Measurements from ENCODE around the gene TNFRSF19. TPM values are rescaled to one million over a fixed set of nuclear protein-coding genes. Genes with fewer than 3 reads are reported as not detected.
"Not testable (repeated sequence)": the region's sequence is repeated elsewhere in the genome, so short reads cannot be mapped to it uniquely, and the experiment has no call there.

The TNFRSF19 gene
- under 1 TPM in 2 of 3 donors, not detected in 1; 0.19 to 0.27 TPM for polyA plus RNA-seq

- H3K4me3 Mint-ChIP-seq = no peak within 1 kb of the TSS
- H3K36me3 Mint-ChIP-seq = no peaks in the 10 kb centered on the region
- peaks cover 4 to 37% (median 11%) of the 10 kb centered on the region in 3 donors for H3K27me3 Mint-ChIP-seq (ENCODE audit: low read depth in 3 of 3)
- no peak for DNase-seq
- H3K27ac Mint-ChIP-seq = no peak within 1 kb of the TSS
- no peaks in the 10 kb centered on the region for H3K9me3 Mint-ChIP-seq
- H3K4me1 Mint-ChIP-seq = no peaks in the 10 kb centered on the region
Observed at GRCh38 chr13:23570099-23570920, at the start of gene TNFRSF19. Gene TNFRSF19, plus strand, starts transcription at chr13:23570412. Its CDS starts 19,772 bp downstream, at chr13:23590184.

GRCh38 chr13:23529926-23530325, 40.3 kb upstream of the TNFRSF19 start:
- not testable (repeated sequence) for H3K4me3 Mint-ChIP-seq; H3K4me1 Mint-ChIP-seq; H3K27me3 Mint-ChIP-seq (ENCODE audit: low read depth in 3 of 3); H3K9me3 Mint-ChIP-seq; DNase-seq; H3K36me3 Mint-ChIP-seq; H3K27ac Mint-ChIP-seq

GRCh38 chr13:23531446-23531845, 38.8 kb upstream of the TNFRSF19 start:
- H3K4me3 Mint-ChIP-seq = no peak overlapping the region
- no peak for DNase-seq

GRCh38 chr13:23534090-23534489, 36.1 kb upstream of the TNFRSF19 start:
- Mint-ChIP-seq H3K27ac (no peak overlapping the region), H3K4me3 (no peak overlapping the region), H3K36me3 (no peaks in the 10 kb centered on the region), H3K27me3 (ENCODE audit: low read depth in 3 of 3) (peaks cover 0 to 15% (median 6%) of the 10 kb centered on the region in 3 donors), H3K4me1 (no peaks in the 10 kb centered on the region), H3K9me3 (peaks cover 0 to 4% (median 0%) of the 10 kb centered on the region in 6 donors)
- DNase-seq = no peak

More at GRCh38 chr13:23531446-23531845, 38.8 kb upstream of the TNFRSF19 start:
- Mint-ChIP-seq H3K27ac (no peak overlapping the region), H3K36me3 (no peaks in the 10 kb centered on the region), H3K9me3 (no peaks in the 10 kb centered on the region), H3K27me3 (ENCODE audit: low read depth in 3 of 3) (peaks cover 0 to 10% (median 6%) of the 10 kb centered on the region in 3 donors), H3K4me1 (no peaks in the 10 kb centered on the region)

GRCh38 chr13:23541221-23541824, 28.9 kb upstream of the TNFRSF19 start:
- no peaks in the 10 kb centered on the region for H3K36me3 Mint-ChIP-seq
- H3K4me3 Mint-ChIP-seq = no peak overlapping the region
- peaks cover 0 to 4% (median 0%) of the 10 kb centered on the region in 6 donors for H3K9me3 Mint-ChIP-seq
- no peak for DNase-seq
- H3K4me1 Mint-ChIP-seq = no peaks in the 10 kb centered on the region
- H3K27me3 Mint-ChIP-seq (ENCODE audit: low read depth in 3 of 3) = peaks cover 1 to 13% (median 2%) of the 10 kb centered on the region in 3 donors
- H3K27ac Mint-ChIP-seq = no peak overlapping the region

GRCh38 chr13:23544668-23545067, 25.5 kb upstream of the TNFRSF19 start:
- Mint-ChIP-seq H3K4me3 (no peak overlapping the region), H3K27me3 (ENCODE audit: low read depth in 3 of 3) (peaks cover 0 to 15% (median 9%) of the 10 kb centered on the region in 3 donors), H3K27ac (no peak overlapping the region), H3K4me1 (no peaks in the 10 kb centered on the region), H3K36me3 (no peaks in the 10 kb centered on the region), H3K9me3 (peaks cover 0 to 2% (median 0%) of the 10 kb centered on the region in 6 donors)
- no peak for DNase-seq

GRCh38 chr13:23547000-23547590, 23.1 kb upstream of the TNFRSF19 start:
- Mint-ChIP-seq H3K36me3 (no peaks in the 10 kb centered on the region), H3K27ac (no peak overlapping the region), H3K4me1 (no peaks in the 10 kb centered on the region), H3K27me3 (ENCODE audit: low read depth in 3 of 3) (peaks cover 0 to 13% (median 10%) of the 10 kb centered on the region in 3 donors), H3K9me3 (peaks cover 0 to 2% (median 0%) of the 10 kb centered on the region in 6 donors), H3K4me3 (no peak overlapping the region)
- no peak for DNase-seq

GRCh38 chr13:23549724-23550123, 20.5 kb upstream of the TNFRSF19 start:
- Mint-ChIP-seq H3K36me3 (no peaks in the 10 kb centered on the region), H3K4me1 (no peaks in the 10 kb centered on the region), H3K9me3 (peaks cover 0 to 2% (median 0%) of the 10 kb centered on the region in 6 donors), H3K4me3 (no peak overlapping the region), H3K27ac (no peak overlapping the region), H3K27me3 (ENCODE audit: low read depth in 3 of 3) (peaks cover 0 to 14% (median 13%) of the 10 kb centered on the region in 3 donors)
- DNase-seq = no peak

- Mint-ChIP-seq H3K9me3 (peaks cover 0 to 2% (median 0%) of the 10 kb centered on the region in 6 donors), H3K4me3 (no peak overlapping the region), H3K27ac (no peak overlapping the region), H3K4me1 (no peaks in the 10 kb centered on the region), H3K36me3 (no peaks in the 10 kb centered on the region), H3K27me3 (ENCODE audit: low read depth in 3 of 3) (peaks cover 0 to 16% (median 13%) of the 10 kb centered on the region in 3 donors)
- DNase-seq = no peak
Observed at GRCh38 chr13:23550163-23550562, 20.0 kb upstream of the TNFRSF19 start.

- Mint-ChIP-seq H3K27me3 (ENCODE audit: low read depth in 3 of 3) (peaks cover 0 to 18% (median 10%) of the 10 kb centered on the region in 3 donors), H3K4me1 (no peaks in the 10 kb centered on the region), H3K4me3 (no peak overlapping the region), H3K36me3 (no peaks in the 10 kb centered on the region), H3K27ac (no peak overlapping the region), H3K9me3 (peaks cover 0 to 2% (median 0%) of the 10 kb centered on the region in 6 donors)
- no peak for DNase-seq
Observed at GRCh38 chr13:23551213-23552008, 18.8 kb upstream of the TNFRSF19 start.

GRCh38 chr13:23552171-23552570, 18.0 kb upstream of the TNFRSF19 start:
- Mint-ChIP-seq H3K9me3 (peaks cover 0 to 2% (median 0%) of the 10 kb centered on the region in 6 donors), H3K36me3 (no peaks in the 10 kb centered on the region), H3K4me1 (no peaks in the 10 kb centered on the region), H3K4me3 (no peak overlapping the region), H3K27me3 (ENCODE audit: low read depth in 3 of 3) (peaks cover 0 to 18% (median 9%) of the 10 kb centered on the region in 3 donors), H3K27ac (no peak overlapping the region)
- DNase-seq = no peak

- DNase-seq = no peak
- Mint-ChIP-seq H3K9me3 (no peaks in the 10 kb centered on the region), H3K4me1 (no peaks in the 10 kb centered on the region), H3K27ac (no peak overlapping the region), H3K36me3 (no peaks in the 10 kb centered on the region), H3K4me3 (no peak overlapping the region), H3K27me3 (ENCODE audit: low read depth in 3 of 3) (peaks cover 0 to 18% (median 9%) of the 10 kb centered on the region in 3 donors)
Observed at GRCh38 chr13:23552661-23553060, 17.6 kb upstream of the TNFRSF19 start.

GRCh38 chr13:23554000-23554399, 16.2 kb upstream of the TNFRSF19 start:
- H3K27me3 Mint-ChIP-seq (ENCODE audit: low read depth in 3 of 3) = peaks cover 0 to 11% (median 4%) of the 10 kb centered on the region in 3 donors
- no peaks in the 10 kb centered on the region for H3K9me3 Mint-ChIP-seq
- no peak overlapping the region for H3K4me3 Mint-ChIP-seq
- no peaks in the 10 kb centered on the region for H3K4me1 Mint-ChIP-seq
- no peak overlapping the region for H3K27ac Mint-ChIP-seq
- DNase-seq = no peak
- H3K36me3 Mint-ChIP-seq = no peaks in the 10 kb centered on the region
